ENCODE results near the gene AGO4. TPM values are rescaled to one million over a fixed set of nuclear protein-coding genes. Genes with fewer than 3 reads are reported as not detected.

Gene AGO4
- total RNA-seq, 1 donor from 2014 or later: 26.4 TPM

DNA sequence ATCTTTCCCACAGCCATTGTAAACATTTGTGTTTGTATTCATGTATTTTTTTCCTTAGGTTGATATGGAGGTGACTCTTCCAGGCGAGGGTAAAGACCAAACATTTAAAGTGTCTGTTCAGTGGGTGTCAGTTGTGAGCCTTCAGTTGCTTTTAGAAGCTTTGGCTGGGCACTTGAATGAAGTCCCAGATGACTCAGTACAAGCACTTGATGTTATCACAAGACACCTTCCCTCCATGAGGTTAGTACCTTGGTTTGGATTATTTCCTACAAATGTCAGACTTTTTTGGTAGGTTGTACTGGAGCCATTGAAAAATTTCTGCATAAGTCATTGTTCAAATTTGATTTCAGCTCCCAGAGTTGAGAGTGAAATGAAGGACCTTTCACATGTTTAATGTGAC lies 17.4 kb downstream of the AGO4 start:
- Histone ChIP-seq H3K36me3 (peaks cover 13% of the 10 kb centered on the region), H3K27ac (no peak overlapping the region), H4K20me1 (ENCODE audit: low read depth) (peaks cover 3% of the 10 kb centered on the region), H3K4me3 (no peak overlapping the region), H2AFZ (replicated peaks) (no peak overlapping the region), H3K79me2 (ENCODE audit: low read depth) (no peaks in the 10 kb centered on the region), H3F3A (ENCODE audit: low read depth) (no peaks in the 10 kb centered on the region), H3K9me3 (ENCODE audit: low read depth) (no peaks in the 10 kb centered on the region), H3K4me2 (no peak overlapping the region), H3K4me1 (no peaks in the 10 kb centered on the region), H3K9ac (no peak overlapping the region), H3K27me3 (no peaks in the 10 kb centered on the region)
- peaks cover 8% of the 10 kb centered on the region for H3K36me3 Mint-ChIP-seq
- no peak for DNase-seq (ENCODE audit: low spot score)
- no peaks in the 10 kb centered on the region for H3K9me3 Mint-ChIP-seq
- no peaks in the 10 kb centered on the region for H3K27me3 Mint-ChIP-seq (ENCODE audit: insufficient read depth, low read depth)
- TF ChIP-seq EZH2 (IDR thresholded peaks at IDR 0.05): no peak
- TF ChIP-seq EZH2phosphoT487 (IDR thresholded peaks at IDR 0.05): no peak
- TF ChIP-seq, protein P1, sequence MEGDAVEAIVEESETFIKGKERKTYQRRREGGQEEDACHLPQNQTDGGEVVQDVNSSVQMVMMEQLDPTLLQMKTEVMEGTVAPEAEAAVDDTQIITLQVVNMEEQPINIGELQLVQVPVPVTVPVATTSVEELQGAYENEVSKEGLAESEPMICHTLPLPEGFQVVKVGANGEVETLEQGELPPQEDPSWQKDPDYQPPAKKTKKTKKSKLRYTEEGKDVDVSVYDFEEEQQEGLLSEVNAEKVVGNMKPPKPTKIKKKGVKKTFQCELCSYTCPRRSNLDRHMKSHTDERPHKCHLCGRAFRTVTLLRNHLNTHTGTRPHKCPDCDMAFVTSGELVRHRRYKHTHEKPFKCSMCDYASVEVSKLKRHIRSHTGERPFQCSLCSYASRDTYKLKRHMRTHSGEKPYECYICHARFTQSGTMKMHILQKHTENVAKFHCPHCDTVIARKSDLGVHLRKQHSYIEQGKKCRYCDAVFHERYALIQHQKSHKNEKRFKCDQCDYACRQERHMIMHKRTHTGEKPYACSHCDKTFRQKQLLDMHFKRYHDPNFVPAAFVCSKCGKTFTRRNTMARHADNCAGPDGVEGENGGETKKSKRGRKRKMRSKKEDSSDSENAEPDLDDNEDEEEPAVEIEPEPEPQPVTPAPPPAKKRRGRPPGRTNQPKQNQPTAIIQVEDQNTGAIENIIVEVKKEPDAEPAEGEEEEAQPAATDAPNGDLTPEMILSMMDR (IDR thresholded peaks at IDR 0.05): no peak
- H3K27ac Mint-ChIP-seq: no peak overlapping the region
- H3K4me3 Mint-ChIP-seq: no peak overlapping the region
- no peaks in the 10 kb centered on the region for H3K4me1 Mint-ChIP-seq

DNA sequence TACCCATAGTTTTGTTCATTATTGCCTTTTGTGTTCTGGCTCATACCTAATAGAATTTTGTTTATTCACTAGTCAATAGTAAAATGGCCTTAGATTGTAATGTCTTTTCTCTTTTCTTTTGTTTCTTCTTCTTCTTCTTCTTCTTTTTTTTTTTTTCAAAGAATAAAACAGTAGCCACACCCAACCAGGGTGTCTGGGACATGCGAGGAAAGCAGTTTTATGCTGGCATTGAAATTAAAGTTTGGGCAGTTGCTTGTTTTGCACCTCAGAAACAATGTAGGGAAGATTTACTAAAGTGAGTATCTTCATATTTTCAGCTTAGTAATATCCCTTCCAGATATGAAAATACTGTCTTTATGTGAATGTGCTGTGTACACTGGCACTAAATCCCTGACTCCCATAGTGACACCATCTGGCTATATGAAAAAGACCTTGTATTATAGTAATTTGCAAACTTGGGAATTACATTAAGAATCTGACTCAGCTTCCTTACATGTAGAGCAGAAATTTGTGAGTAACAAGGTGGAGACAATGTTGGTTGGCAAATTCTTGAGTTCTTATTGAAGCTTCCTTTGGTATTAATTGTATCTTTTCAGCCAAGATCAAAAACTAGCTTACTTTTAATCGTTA lies 24.6 kb downstream of the AGO4 start:
- H3K27me3 Mint-ChIP-seq (ENCODE audit: insufficient read depth, low read depth): no peaks in the 10 kb centered on the region
- peaks cover 36% of the 10 kb centered on the region for H3K36me3 Mint-ChIP-seq
- Histone ChIP-seq H3K27ac (no peak overlapping the region), H4K20me1 (ENCODE audit: low read depth) (no peaks in the 10 kb centered on the region), H3K4me2 (no peak overlapping the region), H2AFZ (replicated peaks) (no peak overlapping the region), H3K4me1 (no peaks in the 10 kb centered on the region), H3K4me3 (no peak overlapping the region), H3K36me3 (peaks cover 33% of the 10 kb centered on the region), H3F3A (ENCODE audit: low read depth) (no peaks in the 10 kb centered on the region), H3K9me3 (ENCODE audit: low read depth) (no peaks in the 10 kb centered on the region), H3K27me3 (no peaks in the 10 kb centered on the region), H3K79me2 (ENCODE audit: low read depth) (no peaks in the 10 kb centered on the region), H3K9ac (no peak overlapping the region)
- no peak for DNase-seq (ENCODE audit: low spot score)
- H3K9me3 Mint-ChIP-seq: no peaks in the 10 kb centered on the region
- no peak overlapping the region for H3K4me3 Mint-ChIP-seq
- H3K27ac Mint-ChIP-seq: no peak overlapping the region
- no peak for TF ChIP-seq EZH2phosphoT487 (IDR thresholded peaks at IDR 0.05)
- TF ChIP-seq EZH2 (IDR thresholded peaks at IDR 0.05): no peak
- TF ChIP-seq, protein P1 (IDR thresholded peaks at IDR 0.05): no peak
- no peaks in the 10 kb centered on the region for H3K4me1 Mint-ChIP-seq

DNA sequence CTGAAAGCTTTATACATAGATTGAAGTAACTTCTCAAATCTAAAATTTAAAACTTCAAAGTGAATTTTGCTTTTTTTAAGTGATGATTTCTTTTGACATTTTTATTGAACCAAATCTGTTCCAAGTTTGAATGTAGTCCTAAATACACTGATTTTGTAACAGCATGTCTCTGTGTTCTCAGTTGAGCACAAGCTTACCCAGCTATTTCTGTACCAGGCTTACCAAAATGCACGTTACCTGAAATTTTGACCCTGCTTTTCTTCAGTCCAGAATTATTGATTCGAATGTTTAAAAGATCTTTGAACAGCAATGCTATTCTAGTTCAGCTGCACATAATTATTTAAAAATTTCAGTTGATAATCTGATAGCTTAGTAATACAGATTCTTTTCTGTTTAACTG lies 25.6 kb downstream of the AGO4 start:
- no peaks in the 10 kb centered on the region for H3K27me3 Mint-ChIP-seq (ENCODE audit: insufficient read depth, low read depth)
- no peaks in the 10 kb centered on the region for H3K79me2 ChIP-seq (ENCODE audit: low read depth)
- H3K4me1 ChIP-seq: no peaks in the 10 kb centered on the region
- no peak overlapping the region for H3K4me3 ChIP-seq
- no peaks in the 10 kb centered on the region for H3F3A ChIP-seq (ENCODE audit: low read depth)
- TF ChIP-seq, protein P1 (IDR thresholded peaks at IDR 0.05): no peak
- TF ChIP-seq EZH2phosphoT487 (IDR thresholded peaks at IDR 0.05) (no peak), EZH2 (IDR thresholded peaks at IDR 0.05) (no peak)
- no peaks in the 10 kb centered on the region for H3K4me1 Mint-ChIP-seq
- H3K36me3 Mint-ChIP-seq: peaks cover 42% of the 10 kb centered on the region
- peaks cover 33% of the 10 kb centered on the region for H3K36me3 ChIP-seq
- H4K20me1 ChIP-seq (ENCODE audit: low read depth): no peaks in the 10 kb centered on the region
- no peak overlapping the region for H2AFZ ChIP-seq (replicated peaks)
- no peaks in the 10 kb centered on the region for H3K27me3 ChIP-seq
- H3K9ac ChIP-seq: no peak overlapping the region
- no peak overlapping the region for H3K4me3 Mint-ChIP-seq
- H3K9me3 Mint-ChIP-seq: no peaks in the 10 kb centered on the region
- no peak overlapping the region for H3K27ac Mint-ChIP-seq
- no peak overlapping the region for H3K27ac ChIP-seq
- H3K9me3 ChIP-seq (ENCODE audit: low read depth): no peaks in the 10 kb centered on the region
- no peak for DNase-seq (ENCODE audit: low spot score)
- no peak overlapping the region for H3K4me2 ChIP-seq

All from neural progenitor cell (in vitro differentiated cells).